Fibroblast of villous mesenchyme (primary cell): ENCODE data around the gene GSTM3. TPM values are rescaled to one million over a fixed set of nuclear protein-coding genes. Genes with fewer than 3 reads are reported as not detected.
A peak's percentile ranks its signal among the peaks of the same experiment; 100 is the strongest.
"Not testable (repeated sequence)": the region's sequence is repeated elsewhere in the genome, so short reads cannot be mapped to it uniquely, and the experiment has no call there.

ENCODE experiments used
- DNase-seq: peaks from one replicate; pipeline ENCODE4 v3.0.0-alpha.2; 2010; ENCODE audit warnings: low read depth
- H3K4me3 ChIP-seq: 2 replicates; pipeline ENCODE4 v1.5.1; 2011; ENCODE audit warnings: low read depth, mild to moderate bottlenecking, low read length
- CTCF ChIP-seq: IDR thresholded peaks from 2 replicates; pipeline ENCODE4 v1.5.1; 2012; ENCODE audit warnings: low read depth, mild to moderate bottlenecking, low read length; ENCODE audit not compliant: insufficient read depth
- total RNA-seq: library from RNA; depleted of rRNA; stranded (reverse); fragments of >200 nt; gene quantifications from 2 replicates; pipeline ENCODE4 v1.2.3, GENCODE V29; 2012

Gene GSTM3
- total RNA-seq, 1 donor, result 104 TPM

GRCh38 chr1:109705411-109705810 is 35.4 kb downstream of the GSTM3 start:
- no peak overlapping the region for H3K4me3 ChIP-seq
- TF ChIP-seq CTCF, result no peak
- no peak for DNase-seq

- no peak for TF ChIP-seq CTCF
- no peak for DNase-seq
- no peak overlapping the region for H3K4me3 ChIP-seq
Observed at GRCh38 chr1:109704173-109704572, 36.7 kb downstream of the GSTM3 start.

- DNase-seq, H3K4me3 ChIP-seq: not testable (repeated sequence)
Observed at GRCh38 chr1:109702940-109703339, 37.9 kb downstream of the GSTM3 start.

- H3K4me3 ChIP-seq, DNase-seq: not testable (repeated sequence)
Observed at GRCh38 chr1:109697861-109698260, 43.0 kb downstream of the GSTM3 start.

GRCh38 chr1:109697066-109697465 is 43.8 kb downstream of the GSTM3 start:
- no peak overlapping the region for H3K4me3 ChIP-seq
- DNase-seq, result no peak
- no peak for TF ChIP-seq CTCF

- H3K4me3 ChIP-seq, DNase-seq: not testable (repeated sequence)
Observed at GRCh38 chr1:109695138-109695537, 45.7 kb downstream of the GSTM3 start.

- not testable (repeated sequence) for DNase-seq, H3K4me3 ChIP-seq
Observed at GRCh38 chr1:109694400-109694799, 46.4 kb downstream of the GSTM3 start.

- DNase-seq, result peak; percentile 44
- H3K4me3 ChIP-seq, result no peak overlapping the region
- TF ChIP-seq CTCF, result no peak
Observed at GRCh38 chr1:109691759-109692158, 49.1 kb downstream of the GSTM3 start.

GRCh38 chr1:109689844-109690405 is 50.9 kb downstream of the GSTM3 start:
- DNase-seq, result no peak

More at GRCh38 chr1:109689844-109690405, 50.9 kb downstream of the GSTM3 start:
- no peak overlapping the region for H3K4me3 ChIP-seq
- no peak for TF ChIP-seq CTCF
